CD4-positive, alpha-beta T cell treated with Interleukin-10 for 1 hour (primary cell): ENCODE measurements around the gene C1orf56.

ENCODE experiments used
- DNase-seq: peaks from one replicate; pipeline ENCODE4 v3.0.0-alpha.2; 2020

The C1orf56 gene, protein sequence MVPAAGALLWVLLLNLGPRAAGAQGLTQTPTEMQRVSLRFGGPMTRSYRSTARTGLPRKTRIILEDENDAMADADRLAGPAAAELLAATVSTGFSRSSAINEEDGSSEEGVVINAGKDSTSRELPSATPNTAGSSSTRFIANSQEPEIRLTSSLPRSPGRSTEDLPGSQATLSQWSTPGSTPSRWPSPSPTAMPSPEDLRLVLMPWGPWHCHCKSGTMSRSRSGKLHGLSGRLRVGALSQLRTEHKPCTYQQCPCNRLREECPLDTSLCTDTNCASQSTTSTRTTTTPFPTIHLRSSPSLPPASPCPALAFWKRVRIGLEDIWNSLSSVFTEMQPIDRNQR

DNA sequence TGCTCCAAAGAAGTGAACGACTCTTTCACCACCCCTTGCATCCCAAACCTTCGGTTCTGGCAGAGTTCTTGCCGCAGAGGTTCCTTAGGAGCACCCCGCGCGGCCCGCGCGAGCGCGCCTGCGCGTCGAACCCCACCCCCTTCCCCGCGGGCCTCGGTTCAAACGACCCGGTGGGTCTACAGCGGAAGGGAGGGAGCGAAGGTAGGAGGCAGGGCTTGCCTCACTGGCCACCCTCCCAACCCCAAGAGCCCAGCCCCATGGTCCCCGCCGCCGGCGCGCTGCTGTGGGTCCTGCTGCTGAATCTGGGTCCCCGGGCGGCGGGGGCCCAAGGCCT is at the start of gene C1orf56:
Gene C1orf56, plus strand, starts transcription at position 161 of the 334 bp plus-strand sequence. Its CDS starts 97 bp downstream, at position 258.
- peak; percentile 70 for DNase-seq

DNA sequence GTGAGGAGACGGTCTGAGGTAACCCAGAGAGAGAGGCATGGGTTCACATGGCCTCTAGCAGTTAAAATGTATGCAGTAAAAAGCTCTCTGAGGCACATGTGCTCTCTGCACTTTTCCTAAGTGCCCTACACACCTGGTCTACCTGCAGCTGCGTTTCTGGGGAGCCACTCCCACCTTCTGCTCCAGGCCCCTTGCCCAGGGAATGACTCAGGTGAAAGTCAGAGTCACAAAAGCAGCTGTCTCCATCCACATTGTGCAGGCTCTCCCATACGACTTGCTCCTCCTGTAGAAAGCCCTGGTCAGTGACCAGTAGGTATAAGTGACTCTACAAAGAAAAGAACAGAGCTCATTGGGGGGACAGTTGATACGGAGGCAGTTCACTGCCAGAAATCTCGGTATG is 49.6 kb upstream of the C1orf56 start:
- DNase-seq, result no peak

DNA sequence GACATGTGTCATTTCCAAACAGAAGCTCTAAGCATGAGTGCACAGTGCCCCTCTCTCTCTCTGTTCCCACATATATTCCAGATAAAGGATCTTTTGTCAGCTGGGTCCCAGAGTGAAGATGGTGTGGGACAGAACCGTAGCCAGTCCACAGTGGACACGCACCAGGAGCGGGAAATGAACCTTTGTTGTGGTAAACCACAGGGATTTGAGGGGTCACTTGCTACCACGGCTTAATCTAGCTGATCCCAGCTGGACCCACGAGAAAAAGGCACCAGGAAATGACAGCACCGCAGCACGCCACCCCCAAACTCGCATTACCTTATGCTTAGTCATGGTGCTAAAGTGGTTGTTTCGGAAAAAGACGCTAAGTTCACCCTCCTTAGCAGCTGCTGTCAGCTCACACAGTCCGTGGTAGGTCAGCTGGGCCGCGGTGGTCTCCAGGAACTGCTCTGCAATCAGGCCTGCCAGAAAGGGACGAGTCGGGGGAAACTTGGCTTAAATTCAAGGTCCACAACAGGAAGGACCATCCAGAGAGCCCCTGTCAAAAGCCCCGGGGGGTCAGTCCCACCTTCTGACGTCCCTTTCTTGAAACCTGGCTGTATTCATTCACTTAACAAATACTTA is 48.4 kb upstream of the C1orf56 start:
- DNase-seq, result no peak

DNA sequence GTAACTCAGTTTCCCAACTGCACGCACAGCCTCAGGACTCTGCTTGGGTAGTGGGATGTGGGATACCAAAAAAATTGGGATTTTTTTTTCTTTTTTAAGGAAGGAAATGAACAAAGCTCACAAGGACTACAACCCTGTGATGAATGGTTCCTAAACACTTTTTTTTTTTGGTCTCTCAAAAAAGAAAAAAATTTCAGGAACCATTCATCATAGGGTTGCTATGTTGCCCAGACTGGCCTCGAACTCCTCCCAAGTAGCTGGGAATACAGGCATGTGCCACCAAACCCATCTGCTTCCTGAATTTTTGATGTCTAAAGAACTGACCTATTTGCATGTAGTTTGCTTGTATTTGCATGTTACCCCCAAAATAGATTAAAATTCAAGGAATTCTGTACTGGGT is 47.6 kb upstream of the C1orf56 start:
- DNase-seq, result no peak

DNA sequence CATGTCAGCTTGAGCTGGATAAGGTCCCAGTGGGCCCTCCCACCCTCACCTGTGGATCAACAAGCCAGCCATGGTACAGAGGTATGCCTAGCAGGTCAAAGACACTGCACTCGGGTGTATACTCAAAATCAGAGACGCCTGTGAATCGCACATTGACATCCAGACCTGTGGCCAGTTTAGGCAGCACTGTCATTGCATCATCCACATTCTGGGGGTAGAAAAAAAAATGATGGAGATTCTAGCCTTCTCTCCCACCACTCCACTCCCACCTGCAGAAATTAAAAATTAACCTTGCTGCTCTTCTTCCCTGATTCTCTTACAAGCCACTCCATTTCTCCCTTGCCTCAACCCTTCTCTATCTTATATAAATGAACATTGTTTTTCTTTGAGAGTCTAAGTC is 47.1 kb upstream of the C1orf56 start:
- no peak for DNase-seq

DNA sequence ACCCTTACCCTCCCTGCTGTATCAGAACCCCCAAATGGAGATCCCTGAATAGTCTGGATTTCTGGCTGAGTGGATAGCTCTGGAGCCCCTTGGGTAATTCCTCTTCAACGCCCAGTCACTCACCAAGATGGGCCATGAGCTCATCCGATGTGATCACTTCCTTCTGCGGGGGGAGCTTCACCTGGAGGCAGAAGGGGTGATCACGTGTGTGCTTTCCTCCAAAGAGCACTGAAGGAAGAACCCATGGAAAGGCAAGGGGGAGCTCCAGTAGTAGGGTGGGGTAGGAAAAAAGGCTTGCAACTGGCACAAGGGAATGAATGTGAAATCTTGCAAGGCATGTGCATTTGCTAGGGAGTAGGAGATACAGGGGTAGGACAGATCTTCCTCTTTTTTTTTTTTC is 45.9 kb upstream of the C1orf56 start:
- no peak for DNase-seq

DNA sequence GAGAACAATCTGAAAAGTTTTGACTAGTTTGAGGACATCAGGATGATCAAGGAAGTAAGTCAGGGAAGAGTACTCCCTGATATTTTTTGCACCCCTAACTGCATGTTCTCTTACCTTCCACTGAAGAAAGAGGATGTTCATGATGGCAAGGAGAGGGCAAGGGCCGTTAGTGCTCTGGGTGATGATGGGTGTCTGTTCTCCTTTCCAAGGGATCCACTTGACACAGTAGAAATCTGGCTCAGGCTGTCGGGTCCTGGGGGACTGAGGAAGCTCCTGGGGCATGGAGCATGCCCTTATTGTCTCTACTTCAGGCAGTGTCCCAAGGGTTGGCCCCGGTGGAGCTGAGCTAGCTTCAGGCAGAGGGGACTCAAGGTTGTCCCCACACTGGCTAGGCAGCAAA is 45.5 kb upstream of the C1orf56 start:
- no peak for DNase-seq

DNA sequence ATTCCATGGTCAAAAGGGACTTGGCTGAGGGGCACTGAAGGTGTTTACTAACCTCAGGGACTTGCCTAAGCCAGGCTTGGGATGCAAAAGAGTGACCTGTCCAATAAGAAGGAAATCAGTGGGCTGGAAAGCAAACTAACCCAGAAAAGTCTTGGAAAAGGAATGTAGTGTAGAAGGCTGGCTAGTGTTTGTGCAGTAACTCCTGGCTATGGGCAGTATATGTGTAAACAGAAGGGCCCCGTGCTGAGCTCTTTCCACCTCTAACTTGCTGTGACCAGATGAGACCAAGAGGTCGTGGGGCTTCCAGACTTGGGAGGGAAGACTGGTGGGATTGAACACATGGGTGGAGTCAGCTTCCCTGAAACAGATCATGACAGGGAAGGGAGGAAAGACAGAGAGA is 44.9 kb upstream of the C1orf56 start:
- no peak for DNase-seq

DNA sequence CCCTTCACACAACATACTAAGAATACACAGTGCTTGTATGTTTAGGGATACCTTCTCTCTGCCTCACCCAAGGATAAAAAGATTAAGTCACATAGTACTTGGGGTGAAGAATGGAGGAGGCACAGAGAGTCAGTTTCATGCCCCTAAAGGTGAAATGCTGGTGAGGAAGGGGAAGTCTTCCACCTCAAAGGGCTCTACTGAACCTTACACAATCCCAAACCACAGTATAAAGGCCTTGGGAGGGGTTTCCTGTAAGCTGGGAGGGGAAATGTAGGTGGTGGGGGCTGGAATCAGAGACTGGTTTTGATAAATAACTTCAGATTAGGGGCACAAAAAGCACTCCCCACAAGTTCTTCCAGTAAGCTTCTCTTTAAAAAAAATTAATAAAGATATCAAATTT is 44.4 kb upstream of the C1orf56 start:
- DNase-seq, result peak; percentile 51

DNA sequence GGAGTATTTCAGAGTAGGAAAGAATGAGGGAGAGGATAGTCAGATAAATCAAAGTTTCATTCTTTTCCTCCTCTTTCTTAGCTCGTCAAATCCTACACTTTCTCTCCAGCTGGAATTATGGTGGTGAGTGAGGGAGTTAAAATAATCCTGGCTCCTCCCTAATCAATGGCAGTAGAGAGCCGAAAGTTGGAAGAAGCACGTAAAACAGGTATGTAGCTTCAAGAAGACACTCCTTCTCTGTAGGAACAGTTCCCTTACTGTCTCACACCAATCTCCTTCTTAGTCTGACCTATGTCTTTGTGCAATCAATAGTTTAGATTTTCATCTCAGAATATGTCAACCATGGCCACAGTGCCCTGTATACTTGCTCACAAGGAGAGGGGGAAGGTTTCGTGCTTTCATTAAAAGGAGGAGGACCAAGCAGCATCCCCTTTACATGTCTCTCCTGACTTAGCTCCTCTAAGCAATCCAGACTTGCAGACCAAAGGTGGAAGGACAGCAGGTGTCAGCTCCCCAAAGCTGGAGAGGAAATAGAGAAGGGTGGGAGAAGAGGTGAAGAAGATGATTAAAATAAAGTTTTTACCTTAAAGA is 41.7 kb upstream of the C1orf56 start:
- DNase-seq, result no peak

DNA sequence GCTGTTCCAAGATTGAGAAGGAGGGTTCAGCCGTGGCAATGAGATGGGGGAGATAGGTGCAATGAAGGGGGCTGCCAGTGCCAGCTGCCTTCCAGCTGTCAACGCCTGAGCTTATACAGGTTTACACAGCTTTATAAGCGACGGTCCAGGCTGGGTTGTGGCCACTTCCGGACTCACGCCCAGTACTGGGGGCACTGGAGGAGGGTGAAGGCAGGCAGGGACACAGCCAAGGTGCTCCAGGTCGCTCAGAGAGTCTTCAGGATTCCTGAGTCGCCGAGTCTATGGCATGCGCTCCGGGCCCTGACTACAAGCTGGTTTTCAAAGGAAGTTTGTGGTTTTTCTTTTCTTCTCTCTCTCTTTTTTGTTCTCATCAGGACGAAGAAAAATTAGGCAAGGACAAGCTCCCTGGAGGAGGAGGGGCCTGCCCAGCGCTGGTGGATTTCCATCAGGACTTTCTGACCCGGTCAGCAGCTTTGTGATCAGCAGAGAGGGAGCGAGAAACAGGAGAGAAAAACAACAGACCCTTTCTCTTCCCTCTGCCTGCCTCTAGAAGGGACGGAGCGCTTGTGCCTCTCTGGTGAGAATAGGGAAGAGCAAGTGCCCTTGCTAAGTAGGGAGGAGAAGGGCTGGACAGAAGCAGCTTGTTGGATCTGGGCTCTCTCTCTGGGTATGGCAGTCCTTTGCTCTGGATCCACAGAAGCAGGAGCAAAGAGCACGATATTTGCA is 41.1 kb upstream of the C1orf56 start, which contains the start of gene MINDY1:
Gene MINDY1, minus strand, starts transcription at position 576 of the 726 bp plus-strand sequence. CDS start 4,285 bp downstream, outside the sequence.
- DNase-seq, result peak; percentile 53

DNA sequence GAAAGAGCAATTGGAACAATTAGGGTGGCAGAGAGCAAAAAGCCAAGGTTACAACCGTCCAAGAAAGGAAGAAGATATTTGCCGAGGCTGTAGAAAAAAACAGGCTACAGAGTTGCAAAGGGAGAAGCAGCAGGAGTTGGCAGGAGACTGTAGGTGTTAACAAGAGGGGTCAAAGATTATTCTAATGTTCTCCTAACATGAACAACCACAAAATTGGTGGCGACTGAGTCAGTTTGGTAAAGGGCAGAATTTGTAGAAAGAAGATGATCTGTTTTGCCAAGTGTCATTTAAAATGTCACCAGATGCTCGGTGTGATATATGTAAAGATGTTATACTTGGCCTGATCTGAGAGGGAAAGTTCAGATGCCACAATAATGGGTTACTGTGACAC is 39.7 kb upstream of the C1orf56 start:
- DNase-seq, result no peak

DNA sequence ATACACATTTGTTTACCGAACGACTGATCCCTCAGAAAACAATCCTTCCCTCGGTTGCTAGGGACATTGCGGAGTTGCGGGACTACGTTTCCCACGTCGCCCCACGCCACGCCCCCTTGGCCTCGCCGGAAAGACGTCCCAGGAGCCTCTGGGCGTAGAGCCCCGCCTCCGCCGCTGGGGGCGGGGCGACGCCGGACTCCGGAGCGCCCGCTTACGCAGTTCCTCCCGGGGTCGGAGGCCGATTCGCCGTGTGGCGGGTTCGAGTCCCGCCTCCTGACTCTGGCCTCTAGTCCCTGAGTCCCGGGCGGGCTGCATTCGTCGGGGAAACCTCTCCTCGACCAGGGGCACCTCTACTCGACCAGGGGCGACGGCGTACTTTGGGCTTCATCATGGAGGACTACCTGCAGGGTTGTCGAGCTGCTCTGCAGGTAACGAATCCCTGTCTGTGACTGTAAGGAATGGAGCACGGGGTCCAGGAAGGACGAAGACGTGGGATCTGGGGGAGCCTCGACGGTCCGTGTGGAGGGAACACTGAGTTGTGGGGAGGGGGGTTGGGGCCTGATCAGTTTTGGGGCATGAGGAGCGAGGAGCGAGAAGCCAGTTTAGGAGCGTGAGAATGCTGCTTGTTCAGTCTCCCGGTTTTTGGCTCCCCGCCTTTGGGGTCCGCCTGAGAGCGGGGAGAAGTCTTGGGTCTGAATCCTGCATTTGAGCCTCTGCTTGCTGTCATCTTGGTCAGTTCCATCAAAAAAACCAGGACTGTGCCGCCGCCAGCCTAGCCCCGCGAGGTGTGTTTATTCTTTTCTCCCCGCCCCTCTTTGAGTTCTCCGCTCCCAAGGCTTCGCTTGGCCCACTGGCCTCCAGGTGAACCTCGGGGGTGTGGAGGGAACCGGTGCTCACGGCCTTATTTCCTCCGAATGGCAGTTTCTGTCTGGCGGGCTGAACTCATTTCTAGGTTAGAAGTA is 39.0 kb upstream of the C1orf56 start, which contains the start of gene PRUNE1:
Gene PRUNE1, plus strand, starts transcription at position 206 of the 962 bp plus-strand sequence. Its CDS starts 184 bp downstream, at position 390.
- peak; percentile 99 for DNase-seq

DNA sequence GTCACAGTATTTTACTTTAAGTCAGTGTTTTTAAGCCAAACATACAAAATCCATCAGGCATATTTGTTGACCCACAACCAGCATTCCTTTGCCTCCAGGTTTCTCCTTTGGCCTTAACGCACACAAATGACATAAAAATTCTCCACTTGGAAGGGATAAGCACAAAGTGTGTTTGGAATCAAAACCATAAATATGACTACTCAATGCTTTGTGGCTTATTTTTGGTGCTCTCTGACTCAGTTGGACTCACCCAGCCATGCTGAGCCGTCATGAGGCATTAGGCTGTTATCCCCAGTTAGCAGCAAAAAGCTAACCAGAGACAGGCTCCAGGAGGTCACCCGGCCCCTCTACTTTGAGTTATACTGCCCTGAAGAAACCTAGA is 38.4 kb upstream of the C1orf56 start:
- DNase-seq, result no peak

DNA sequence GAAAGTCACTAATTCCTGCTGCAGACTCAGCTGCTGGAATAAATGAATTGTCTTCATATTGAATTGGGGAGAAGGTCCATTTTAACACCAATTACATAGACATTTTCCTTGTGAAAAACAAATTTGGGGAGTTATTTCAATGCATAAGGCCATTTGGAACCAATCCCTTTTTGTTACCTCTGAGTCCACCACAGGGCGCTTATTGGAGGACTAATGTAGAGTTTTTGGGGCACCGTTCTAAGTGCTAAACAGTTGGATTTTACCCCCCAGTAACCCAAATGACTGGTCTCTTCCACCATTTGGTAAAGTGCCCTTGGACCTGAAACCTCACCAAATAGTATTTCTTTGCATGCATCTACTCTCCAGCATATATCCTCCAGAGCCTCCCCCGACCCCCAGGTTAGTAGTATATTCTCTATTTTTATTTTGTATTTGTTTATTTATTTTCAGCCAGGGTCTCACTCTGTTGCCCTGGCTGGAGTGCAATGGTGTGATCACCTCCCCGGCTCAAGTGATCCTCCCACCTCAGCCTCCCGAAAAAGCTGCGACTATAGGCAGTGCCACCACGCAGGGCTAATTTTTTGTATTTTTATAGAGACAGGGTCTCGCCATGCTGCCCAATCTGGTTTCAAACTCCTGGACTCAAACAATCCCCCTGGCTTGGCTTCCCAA is 37.7 kb upstream of the C1orf56 start:
- no peak for DNase-seq

DNA sequence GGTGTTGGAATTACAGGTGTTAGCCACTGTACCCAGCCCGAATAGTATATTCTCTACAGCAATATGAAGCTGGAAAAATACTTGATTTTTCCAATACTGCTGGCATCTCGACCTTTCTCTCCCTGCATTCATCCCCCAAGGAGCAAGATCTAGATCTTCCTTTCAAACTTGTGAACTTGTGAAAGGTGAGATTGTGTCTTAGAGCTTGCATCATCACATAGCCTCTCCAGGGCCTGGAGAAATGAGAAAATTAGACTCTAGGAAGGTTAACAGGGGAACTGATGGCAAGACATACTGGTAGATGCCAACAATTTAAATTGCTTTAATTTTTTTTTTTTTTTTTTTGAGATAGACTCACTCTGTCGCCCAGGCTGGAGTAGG is 37.2 kb upstream of the C1orf56 start:
- DNase-seq, result no peak

DNA sequence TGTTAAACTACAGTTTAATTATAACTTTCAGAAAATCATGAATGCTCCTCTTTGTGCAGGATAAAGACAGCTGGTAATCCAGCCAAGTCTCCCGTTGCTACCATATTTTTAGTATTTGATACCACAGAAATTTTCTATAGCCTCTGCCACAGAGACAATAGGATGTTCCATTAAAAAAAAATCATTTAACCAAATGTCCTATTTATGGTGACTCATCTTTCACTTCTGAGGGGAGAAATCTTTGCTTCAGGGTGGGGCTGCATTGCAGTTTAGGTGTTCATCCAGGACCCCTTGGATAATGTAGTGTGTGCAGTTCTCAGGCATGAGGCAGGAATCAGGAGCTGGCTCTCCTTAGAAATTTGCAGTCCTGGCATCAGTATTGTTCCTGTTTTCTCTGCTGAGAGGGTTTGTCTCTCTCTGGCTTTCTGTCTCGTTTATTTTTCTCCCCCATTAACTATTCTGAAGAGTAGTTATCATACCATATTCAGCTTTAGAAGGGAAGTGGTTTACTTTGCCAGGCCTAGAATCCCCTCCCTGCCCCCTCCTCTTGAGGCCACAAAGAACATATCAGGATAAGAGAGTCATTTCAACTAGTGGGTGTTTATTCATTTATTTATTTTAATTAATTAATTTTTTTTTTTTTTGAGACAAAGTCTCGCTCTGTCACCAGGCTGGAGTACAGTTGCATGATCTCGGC is 36.2 kb upstream of the C1orf56 start:
- DNase-seq, result no peak

DNA sequence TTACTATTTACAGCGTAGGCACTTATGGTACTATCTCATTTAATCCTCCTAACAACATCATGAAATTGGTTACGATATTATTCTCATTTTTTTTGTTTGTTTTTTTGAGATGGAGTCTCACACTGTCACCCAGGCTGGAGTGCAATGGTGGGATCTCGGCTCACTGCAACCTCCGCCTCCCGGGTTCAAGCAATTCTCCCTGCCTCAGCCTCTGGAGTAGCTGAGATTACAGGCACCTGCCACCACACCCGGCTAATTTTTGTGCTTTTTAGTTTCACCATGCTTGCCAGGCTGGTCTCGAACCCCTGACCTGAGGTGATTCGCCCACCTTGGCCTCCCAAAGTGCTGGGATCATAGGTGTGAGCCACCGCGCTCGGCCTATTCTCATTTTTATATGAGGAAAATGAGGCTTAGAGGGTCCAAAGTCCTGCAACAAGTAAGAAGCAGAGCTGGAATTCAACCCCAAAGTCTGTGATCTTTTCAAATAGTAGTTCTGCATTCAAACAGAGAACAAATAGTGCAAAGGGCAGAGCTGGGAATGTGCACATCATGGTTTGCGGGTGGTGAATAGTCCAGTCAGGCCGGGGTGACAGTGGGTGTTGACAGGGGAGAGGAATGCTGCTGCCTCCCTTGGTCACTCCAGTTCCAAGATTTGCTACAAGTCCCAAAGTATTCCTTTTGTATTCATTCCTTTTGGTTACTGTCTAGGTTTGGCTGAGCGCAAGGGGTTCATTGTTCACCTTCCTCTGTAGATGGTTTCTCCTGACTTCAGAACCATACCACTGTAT is 34.7 kb upstream of the C1orf56 start:
- DNase-seq, result no peak

DNA sequence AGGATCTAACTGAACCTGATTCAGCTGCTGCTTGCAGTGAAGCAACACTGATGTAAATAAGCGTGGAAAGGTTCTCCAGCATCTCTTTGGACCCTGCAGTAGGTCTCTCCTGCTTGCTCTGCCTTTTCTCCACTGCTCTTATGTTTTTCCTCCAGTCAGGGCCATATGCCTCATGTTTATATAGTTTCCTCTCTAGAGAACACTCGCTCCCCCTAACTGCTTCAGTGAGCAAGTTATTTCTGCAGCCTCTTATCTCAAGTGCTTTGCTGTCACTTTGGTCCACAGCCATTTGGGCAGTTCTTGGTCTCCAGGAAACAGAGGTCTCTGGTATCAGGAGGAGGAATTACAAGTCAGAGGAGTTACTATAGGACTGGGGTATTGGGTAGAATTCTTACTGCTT is 34.0 kb upstream of the C1orf56 start:
- no peak for DNase-seq

DNA sequence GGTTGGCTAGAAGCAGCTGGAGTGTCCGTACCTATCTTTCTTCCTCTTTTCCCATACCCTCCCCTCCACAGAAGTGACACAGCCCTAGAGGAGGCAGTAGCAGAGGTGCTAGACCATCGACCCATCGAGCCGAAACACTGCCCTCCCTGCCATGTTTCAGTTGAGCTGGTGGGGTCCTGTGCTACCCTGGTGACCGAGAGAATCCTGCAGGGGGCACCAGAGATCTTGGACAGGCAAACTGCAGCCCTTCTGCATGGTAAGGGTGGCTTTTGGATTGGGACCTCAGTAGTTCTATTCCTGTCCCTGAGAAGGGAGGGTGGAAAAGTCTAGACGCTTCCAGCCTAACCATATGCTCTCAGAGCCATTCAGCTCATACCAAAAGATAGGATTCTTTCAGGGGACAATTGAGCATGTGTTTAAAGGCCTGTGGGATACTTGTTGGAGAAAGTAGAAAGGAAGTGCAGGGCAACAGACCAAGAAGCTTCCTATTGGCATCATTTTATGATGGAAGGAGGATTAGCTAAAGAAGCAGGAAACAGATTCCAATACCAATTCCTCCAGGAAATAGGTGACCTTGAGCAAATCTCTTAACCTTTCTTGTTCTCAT is 22.9 kb upstream of the C1orf56 start:
- peak; percentile 91 for DNase-seq
